WTC11 (cell line): ENCODE results near the gene LRRC10. TPM values are rescaled to one million over a fixed set of nuclear protein-coding genes. Genes with fewer than 3 reads are reported as not detected.

Source experiments
- ATAC-seq: fragments of 200-7000 bp; cut with Tn5 transposase; 2 replicates; pipeline ENCODE4 v1.10.0; 2021; ENCODE audit warnings: mild to moderate bottlenecking, moderate library complexity
- CTCF ChIA-PET: fragments of 300-600 bp; sonication (Branson Sonifier 250); formaldehyde crosslinking; loops from one replicate; lab custom pipeline; 2021; ENCODE audit warnings: antibody characterized with exemption; lab: Charles Lee
- POLR2A ChIA-PET: fragments of 350-600 bp; sonication (Branson Sonifier 250); formaldehyde crosslinking; loops from one replicate; lab custom pipeline; 2021; ENCODE audit warnings: antibody characterized with exemption; lab: Charles Lee
- DNase-seq: peaks from one replicate; pipeline ENCODE4 v3.0.0; 2021; ENCODE audit warnings: low spot score
- H3K27ac Mint-ChIP-seq: 2 replicates; pipeline ENCODE4 v1.8.0; 2021; ENCODE audit warnings: mixed read lengths
- H3K27me3 Mint-ChIP-seq: 2 replicates; pipeline ENCODE4 v1.8.0; 2021; ENCODE audit warnings: low read depth, mild to moderate bottlenecking, moderate library complexity, mixed read lengths
- H3K36me3 Mint-ChIP-seq: 2 replicates; pipeline ENCODE4 v1.8.0; 2021; ENCODE audit warnings: mixed read lengths
- H3K4me1 Mint-ChIP-seq: 2 replicates; pipeline ENCODE4 v1.8.0; 2022; ENCODE audit warnings: mixed read lengths
- H3K4me3 Mint-ChIP-seq: 2 replicates; pipeline ENCODE4 v1.8.0; 2021; ENCODE audit warnings: mild to moderate bottlenecking, moderate library complexity, mixed read lengths
- H3K9me3 Mint-ChIP-seq: 2 replicates; pipeline ENCODE4 v1.8.0; 2021; ENCODE audit warnings: mixed read lengths
- ATF6 ChIP-seq: sonication (generic); formaldehyde crosslinking; IDR thresholded peaks from 2 replicates; pipeline ENCODE4 v1.8.1; 2023; ENCODE audit warnings: mild to moderate bottlenecking, missing genetic modification reagents
- ERG ChIP-seq: fragments of 250-450 bp; sonication (Bioruptor Pico); IDR thresholded peaks from 2 replicates; pipeline ENCODE4 v1.8.0; 2021; ENCODE audit warnings: mild to moderate bottlenecking
- GTF2I ChIP-seq: fragments of 250-450 bp; sonication (Bioruptor Pico); conservative IDR thresholded peaks from 2 replicates; pipeline ENCODE4 v1.4.0; 2021; ENCODE audit warnings: mild to moderate bottlenecking
- JAZF1 ChIP-seq: fragments of 250-450 bp; sonication (Bioruptor Pico); IDR thresholded peaks from 2 replicates; pipeline ENCODE4 v1.9.0; 2021; ENCODE audit warnings: moderate library complexity, mild to moderate bottlenecking, inconsistent platforms
- microRNA-seq: library from miRNA; unstranded; fragments of <30 nt; microRNA quantifications from one replicate; pipeline ENCODE4 v1.2.0, GENCODE V29; 2022; ENCODE audit warnings: borderline number of aligned reads
- total RNA-seq: library from RNA; stranded (reverse); gene quantifications from 3 replicates; pipeline ENCODE4 v1.2.3, GENCODE V29; 2021

LRRC10 gene
- total RNA-seq, 1 experiment from 2014 or later: not detected

- CTCF ChIA-PET: interaction anchor here (3.2 kb wide), 1 partner anchor 7 kb away, joined by 12 read pairs; no protein-coding TSS in a partner anchor
- Mint-ChIP-seq H3K9me3 (no peaks in the 10 kb centered on the region), H3K27ac (peak overlapping the region; percentile 5; the same call in 1 of the 2 replicates), H3K4me3 (no peak overlapping the region), H3K4me1 (peaks cover 3% of the 10 kb centered on the region; the same call in 1 of the 2 replicates), H3K27me3 (no peaks in the 10 kb centered on the region), H3K36me3 (peaks cover 3% of the 10 kb centered on the region; the same call in 1 of the 2 replicates)
- ATAC-seq: no peak
- no peak for DNase-seq
- POLR2A ChIA-PET: no interaction called here
- TF ChIP-seq ATF6 (CRISPR knock-in tag): no peak
- TF ChIP-seq ERG (CRISPR knock-in tag): no peak
- TF ChIP-seq GTF2I (CRISPR knock-in tag): no peak
- no peak for TF ChIP-seq JAZF1 (CRISPR knock-in tag)
Observed at GRCh38 chr12:69563166-69563762, 47.4 kb downstream of the LRRC10 start.

Small RNA genes within 50 kb of the gene (microRNA-seq; reads per million reads assigned to microRNA genes)
- gene MIR3913-1 (not detected), gene MIR3913-2 (not detected)

Other genes with a start within 250 kb of the LRRC10 start
- 23.7 to 26.7 TPM (median 26.1 TPM) in 3 replicates for gene FRS2, start 140.5 kb downstream of the LRRC10 start, total RNA-seq
- gene CCT2, start 25.4 kb downstream of the LRRC10 start, total RNA-seq: 297 to 342 TPM (median 301 TPM) in 3 replicates
- gene BEST3, start 88.4 kb upstream of the LRRC10 start, total RNA-seq: not detected in 3 replicates
- 42.8 to 47.2 TPM (median 43.4 TPM) in 3 replicates for gene RAB3IP, start 128.0 kb upstream of the LRRC10 start, total RNA-seq
- gene MYRFL, start 214.3 kb upstream of the LRRC10 start, total RNA-seq: 1.2 to 2.1 TPM (median 1.3 TPM) in 3 replicates